ENCODE measurements around the gene SLC25A13.

GRCh38 chr7:96143495-96144259 is 178.2 kb downstream of the SLC25A13 start:
- TF ChIP-seq CTCF (IDR thresholded peaks at IDR 0.05) (no peak), POLR2A (IDR thresholded peaks at IDR 0.05) (no peak)

All from testis (tissue), 2 donors.